ENCODE results near the gene ZNF302.
"Not testable (repeated sequence)": the region's sequence is repeated elsewhere in the genome, so short reads cannot be mapped to it uniquely, and the experiment has no call there.

The ZNF302 gene

GRCh38 chr19:34675250-34675649, 2.2 kb upstream of the ZNF302 start:
- no peak for DNase-seq

- DNase-seq: no peak
Observed at GRCh38 chr19:34675919-34676318, 1.6 kb upstream of the ZNF302 start.

- DNase-seq: no peak
Observed at GRCh38 chr19:34676697-34677385, 637 bp upstream of the ZNF302 start, which contains the start of gene SCGB2B2. SCGB2B2 (minus strand) TSS chr19:34677159; CDS start chr19:34594563, 82,596 bp downstream.

- DNase-seq: no peak
Observed at GRCh38 chr19:34678085-34678412, 571 bp downstream of the ZNF302 start.

- no peak for DNase-seq
Observed at GRCh38 chr19:34678421-34678820, 943 bp downstream of the ZNF302 start.

- DNase-seq: no peak
Observed at GRCh38 chr19:34681478-34681877, 4.0 kb downstream of the ZNF302 start.

GRCh38 chr19:34685266-34685665, 7.8 kb downstream of the ZNF302 start:
- DNase-seq: not testable (repeated sequence)

- no peak for DNase-seq
Observed at GRCh38 chr19:34686455-34686854, 9.0 kb downstream of the ZNF302 start.

- DNase-seq: no peak
Observed at GRCh38 chr19:34687348-34687747, 9.9 kb downstream of the ZNF302 start.

GRCh38 chr19:34688592-34688991, 11.1 kb downstream of the ZNF302 start:
- no peak for DNase-seq

- no peak for DNase-seq
Observed at GRCh38 chr19:34690372-34690771, 12.9 kb downstream of the ZNF302 start.

GRCh38 chr19:34692549-34692948, 15.1 kb downstream of the ZNF302 start:
- DNase-seq: no peak

- no peak for DNase-seq
Observed at GRCh38 chr19:34707661-34708060, 30.2 kb downstream of the ZNF302 start.

- DNase-seq: no peak
Observed at GRCh38 chr19:34711890-34712289, 34.4 kb downstream of the ZNF302 start.

GRCh38 chr19:34712395-34713261, 35.1 kb downstream of the ZNF302 start:
- peak; percentile 47 for DNase-seq

GRCh38 chr19:34713262-34713637, 35.8 kb downstream of the ZNF302 start:
- no peak for DNase-seq

- DNase-seq: no peak
Observed at GRCh38 chr19:34715357-34715756, 37.9 kb downstream of the ZNF302 start.

- DNase-seq: no peak
Observed at GRCh38 chr19:34722353-34722752, 44.9 kb downstream of the ZNF302 start.

GRCh38 chr19:34725400-34725799, 47.9 kb downstream of the ZNF302 start:
- no peak for DNase-seq

GRCh38 chr19:34731019-34731829, 53.7 kb downstream of the ZNF302 start:
- no peak for DNase-seq

GRCh38 chr19:34731964-34732363, 54.5 kb downstream of the ZNF302 start:
- DNase-seq: no peak

GRCh38 chr19:34732612-34733211, 55.2 kb downstream of the ZNF302 start:
- DNase-seq: no peak

GRCh38 chr19:34733266-34733745, 55.8 kb downstream of the ZNF302 start:
- peak; percentile 88 for DNase-seq

Data from femur (tissue), 1 donor.